Stimulated activated CD4-positive, alpha-beta T cell treated with anti-CD3 and anti-CD28 coated beads, TNF-alpha, amount 100 ng/mL, for 1 hour (primary cell): ENCODE data around the gene MEGF11.
"Not testable (repeated sequence)": the region's sequence is repeated elsewhere in the genome, so short reads cannot be mapped to it uniquely, and the experiment has no call there.

Experiments
- DNase-seq, 3 donors: peaks; one replicate each; pipeline ENCODE4 v3.0.0-alpha.2; 2020; ENCODE audit warnings: low read depth in 3 of 3, low spot score in 1 of 3

Gene MEGF11

GRCh38 chr15:65907661-65908060 lies 345.9 kb downstream of the MEGF11 start:
- DNase-seq, result no peak

GRCh38 chr15:65906396-65906795 lies 347.2 kb downstream of the MEGF11 start:
- DNase-seq, result no peak

DNA sequence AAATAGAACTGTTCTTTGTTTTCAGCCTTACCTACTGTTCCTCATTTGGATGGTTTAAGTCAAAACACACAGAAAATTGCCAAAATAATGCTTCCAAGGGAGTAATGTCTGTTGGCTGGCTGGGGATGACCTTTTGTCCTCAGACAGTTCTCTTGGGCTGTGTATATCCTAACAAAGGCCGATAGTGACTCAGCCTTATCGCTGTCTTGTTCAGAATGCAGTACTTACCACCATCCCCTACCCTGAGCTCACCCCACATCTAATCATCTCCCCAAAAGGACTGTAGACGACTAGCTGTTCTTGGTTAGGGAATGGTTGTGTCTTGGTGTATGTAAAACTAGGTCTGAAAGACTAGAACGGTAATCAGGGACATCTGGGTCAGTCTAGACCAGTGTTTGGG lies 349.2 kb downstream of the MEGF11 start:
- DNase-seq, result no peak

GRCh38 chr15:65903296-65904073 lies 350.1 kb downstream of the MEGF11 start:
- no peak for DNase-seq

DNA sequence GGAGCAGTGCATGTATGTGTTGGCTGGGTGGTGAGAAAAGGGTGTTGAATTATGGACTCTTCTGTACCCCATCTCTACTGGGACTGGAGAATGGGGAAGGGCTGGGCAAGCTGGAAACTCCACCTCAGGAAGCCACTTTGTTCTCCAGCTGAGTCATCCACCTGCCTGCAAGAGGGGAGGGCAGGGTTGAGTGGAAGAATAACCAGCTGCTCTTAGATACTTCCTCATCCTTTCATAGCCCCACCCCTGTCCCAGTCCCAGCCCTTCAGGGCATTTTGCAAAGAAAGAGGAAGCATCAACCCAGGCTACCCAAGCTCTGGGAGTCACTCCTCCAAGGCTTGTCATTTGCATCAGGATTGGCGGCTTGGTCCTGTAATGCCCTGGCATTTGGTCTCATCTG lies 351.2 kb downstream of the MEGF11 start:
- DNase-seq, result no peak

GRCh38 chr15:65901836-65902235 lies 351.7 kb downstream of the MEGF11 start:
- DNase-seq, result no peak

GRCh38 chr15:65901336-65901735 lies 352.2 kb downstream of the MEGF11 start:
- no peak for DNase-seq

GRCh38 chr15:65900488-65900887 lies 353.1 kb downstream of the MEGF11 start:
- DNase-seq, result no peak

- DNase-seq, result no peak
Measured at GRCh38 chr15:65896236-65896635, 357.3 kb downstream of the MEGF11 start.

GRCh38 chr15:65893060-65893459 lies 360.5 kb downstream of the MEGF11 start:
- DNase-seq, result no peak

- DNase-seq, result no peak
Measured at GRCh38 chr15:65888981-65889380, 364.6 kb downstream of the MEGF11 start.

DNA sequence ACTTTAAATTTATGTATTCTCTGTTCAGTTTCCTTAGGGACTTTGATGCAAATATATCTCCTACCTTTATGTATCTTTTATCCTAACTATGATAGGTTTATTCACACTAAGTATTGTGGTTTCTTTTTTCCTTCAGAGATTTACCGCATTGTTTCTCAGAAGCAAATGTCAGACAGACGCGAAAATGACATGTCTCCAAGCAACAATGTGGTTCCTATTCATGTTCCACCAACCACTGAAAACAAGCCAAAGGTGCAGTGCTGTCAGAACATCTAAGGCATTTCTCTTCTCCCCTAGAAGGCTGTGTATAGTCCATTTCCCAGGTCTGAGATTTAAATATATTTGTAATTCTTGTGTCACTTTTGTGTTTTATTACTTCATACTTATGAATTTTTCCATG lies 366.0 kb downstream of the MEGF11 start:
- DNase-seq, result no peak

- DNase-seq, result no peak
Measured at GRCh38 chr15:65885668-65886218, 367.8 kb downstream of the MEGF11 start.

DNA sequence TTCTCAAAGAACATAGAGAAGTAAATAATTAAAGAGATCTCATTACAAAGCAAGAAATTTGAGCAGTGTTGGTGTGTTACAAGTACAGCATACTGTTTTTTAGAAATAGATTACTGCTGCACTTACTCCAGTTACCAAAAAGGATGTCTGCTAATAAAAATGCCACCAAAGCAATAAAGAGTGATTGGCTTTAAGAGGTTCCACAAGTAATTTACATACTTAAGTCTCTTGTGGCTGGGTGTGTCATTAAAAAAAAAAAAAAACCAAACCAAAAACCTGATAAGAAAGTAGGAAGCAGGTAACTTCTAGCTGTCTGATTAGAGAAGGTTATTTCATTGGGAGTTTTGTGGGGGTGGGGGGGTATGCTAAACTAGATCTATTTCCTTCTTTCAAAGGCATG lies 369.0 kb downstream of the MEGF11 start:
- DNase-seq, result no peak

GRCh38 chr15:65883571-65883970 lies 370.0 kb downstream of the MEGF11 start:
- no peak for DNase-seq

DNA sequence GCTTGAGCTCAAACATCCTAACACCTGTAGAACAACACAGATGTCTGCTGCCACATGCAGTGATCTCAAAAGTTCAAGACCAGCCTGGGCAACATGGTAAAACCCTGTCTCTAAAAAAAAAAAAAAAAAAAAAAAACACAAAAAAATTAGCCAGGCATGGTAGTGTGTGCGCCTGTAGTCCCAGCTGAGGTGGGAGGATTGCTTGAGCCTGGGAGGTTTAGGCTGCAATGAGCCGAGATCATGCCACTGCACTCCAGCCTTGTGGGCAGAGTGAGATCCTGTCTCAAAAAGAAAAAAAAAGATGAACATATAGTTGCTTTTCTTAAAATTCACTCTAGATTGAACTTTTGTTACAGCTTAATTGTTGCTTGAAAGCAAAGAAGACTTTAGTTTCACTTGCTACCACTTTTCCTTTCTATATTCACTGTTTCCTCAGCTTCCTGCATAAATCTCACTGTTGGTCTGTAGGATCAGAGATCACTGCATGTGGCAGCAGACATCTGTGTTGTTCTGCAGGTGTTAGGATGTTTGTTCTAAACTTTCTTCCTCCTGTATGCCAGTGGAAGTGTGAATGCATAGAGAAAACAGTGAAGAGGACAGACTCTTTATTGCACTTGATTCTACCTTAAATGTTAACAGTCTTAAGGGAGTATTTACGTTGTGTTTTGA lies 371.6 kb downstream of the MEGF11 start:
- no peak for DNase-seq

DNA sequence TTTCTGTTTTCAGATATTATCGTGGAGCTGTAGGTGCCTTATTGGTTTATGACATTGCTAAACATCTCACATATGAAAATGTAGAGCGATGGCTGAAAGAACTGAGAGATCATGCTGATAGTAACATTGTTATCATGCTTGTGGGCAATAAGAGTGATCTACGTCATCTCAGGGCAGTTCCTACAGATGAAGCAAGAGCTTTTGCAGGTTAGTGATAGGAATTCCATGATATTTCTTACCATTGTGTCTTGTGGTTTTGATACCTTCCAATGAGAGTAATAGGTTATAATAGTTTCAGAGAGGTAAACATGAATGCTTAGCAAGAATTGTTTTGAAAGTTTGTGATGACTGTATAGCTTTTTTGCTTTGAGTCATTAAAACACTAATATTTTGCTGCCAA lies 375.8 kb downstream of the MEGF11 start:
- DNase-seq, result no peak

- DNase-seq, result no peak
Measured at GRCh38 chr15:65875458-65875857, 378.1 kb downstream of the MEGF11 start.

DNA sequence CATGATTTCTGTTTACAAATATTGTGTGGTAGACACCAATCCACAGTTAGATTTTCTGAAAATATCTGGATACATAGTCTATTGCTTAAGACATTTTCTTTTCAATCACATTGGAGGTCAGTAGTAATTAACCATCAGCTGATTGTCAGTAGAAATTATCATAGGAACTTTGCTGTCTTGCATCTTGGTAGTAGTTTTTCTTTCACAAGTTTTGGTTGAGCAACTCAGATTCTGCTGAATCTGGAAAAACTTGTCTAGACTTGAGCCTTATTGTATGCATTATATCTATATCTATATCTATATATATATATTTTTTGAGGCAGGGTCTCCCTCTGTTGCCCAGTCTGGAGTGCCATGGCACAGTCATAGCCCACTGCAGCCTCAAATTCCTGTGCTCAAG lies 380.3 kb downstream of the MEGF11 start:
- no peak for DNase-seq

DNA sequence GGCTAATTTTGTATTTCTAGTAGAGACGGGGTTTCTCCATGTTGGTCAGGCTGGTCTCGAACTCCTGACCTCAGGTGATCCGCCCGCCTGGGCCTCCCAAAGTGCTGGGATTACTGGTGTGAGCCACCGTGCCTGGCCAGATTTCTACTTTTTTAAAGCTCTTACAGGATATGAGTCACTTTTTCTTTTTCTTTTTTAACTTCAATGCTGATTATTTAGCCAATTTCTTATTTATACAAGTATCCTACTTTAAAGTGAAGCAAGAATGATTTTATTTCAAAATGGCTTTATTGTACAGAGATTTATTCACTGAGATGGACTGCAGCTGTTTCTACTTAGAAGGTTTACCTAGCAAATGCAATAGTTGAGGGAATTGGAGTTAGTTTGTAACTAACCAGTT lies 381.0 kb downstream of the MEGF11 start:
- not testable (repeated sequence) for DNase-seq

DNA sequence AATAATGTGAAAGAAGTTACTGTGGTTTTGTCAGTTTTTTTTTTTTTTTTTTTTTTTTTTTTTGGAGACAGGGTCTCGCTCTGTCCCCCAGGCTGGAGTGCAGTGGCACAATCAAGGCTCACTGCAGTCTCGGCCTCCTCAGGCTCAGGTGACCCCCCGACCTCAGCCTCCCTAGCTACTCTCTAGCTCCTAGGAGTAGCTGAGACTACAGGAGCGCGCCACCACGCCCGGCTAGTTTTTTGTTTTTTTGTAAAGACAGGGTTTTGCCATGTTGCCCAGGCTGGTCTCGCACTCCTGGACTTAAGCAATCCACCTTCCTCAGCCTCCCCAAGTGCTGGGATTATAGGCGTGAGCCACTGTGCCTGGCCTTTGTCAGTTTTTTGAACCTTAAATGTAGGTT lies 381.7 kb downstream of the MEGF11 start:
- DNase-seq, result not testable (repeated sequence)

DNA sequence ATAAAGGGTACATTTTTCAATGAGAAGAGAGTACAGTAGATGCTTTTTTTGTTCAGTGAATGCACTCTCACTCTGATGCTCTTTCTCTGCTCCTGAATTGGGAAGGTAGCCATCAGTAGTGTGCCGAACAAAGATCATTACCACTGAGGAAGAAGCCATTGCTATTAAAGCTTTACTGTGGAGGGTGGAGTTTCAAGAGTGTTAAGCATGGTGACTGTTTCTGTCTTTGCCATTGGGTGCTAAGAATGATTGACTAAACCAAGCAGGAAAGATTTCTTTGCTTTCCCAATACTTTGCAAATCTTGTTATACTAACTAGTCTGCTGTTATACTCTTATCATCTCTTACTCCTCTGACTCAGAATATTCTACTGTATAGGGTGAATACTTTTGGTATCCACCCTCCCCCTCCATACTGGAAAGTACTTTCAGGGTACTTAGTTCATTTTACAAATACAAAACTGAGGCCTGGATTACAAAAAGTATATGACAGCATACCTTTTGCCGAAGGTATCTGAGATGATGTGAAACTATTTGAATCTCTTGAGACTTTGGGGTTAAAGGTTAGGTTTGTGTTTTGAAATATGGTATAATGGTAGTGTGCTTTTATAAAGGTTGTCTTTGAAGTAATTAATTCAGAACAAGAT lies 382.5 kb downstream of the MEGF11 start:
- DNase-seq, result no peak
